Activated T-cell treated with anti-CD3 and anti-CD28 coated beads, Interleukin-2, amount 50 U/mL, for 72 hours (primary cell): Measurements from ENCODE around the gene METRNL. TPM values are rescaled to one million over a fixed set of nuclear protein-coding genes. Genes with fewer than 3 reads are reported as not detected.

ENCODE experiments used
- ATAC-seq, 2 donors: fragments of 150-1000 bp; cut with Tn5 transposase; replicated peaks in 1 of 2; 2 replicates each; pipeline ENCODE4 v1.10.0; 2021; ENCODE audit warnings: moderate library complexity in 2 of 2, mild to moderate bottlenecking in 1 of 2
- DNase-seq, 2 donors: peaks; one replicate each; pipeline ENCODE4 v3.0.0; 2021 to 2022; ENCODE audit warnings: mixed read lengths in 1 of 2
- H3K27ac Mint-ChIP-seq: one replicate; pipeline ENCODE4 v1.8.0; 2022; ENCODE audit warnings: mild to moderate bottlenecking, moderate library complexity, mixed read lengths
- H3K27me3 Mint-ChIP-seq: one replicate; pipeline ENCODE4 v1.8.0; 2022; ENCODE audit warnings: low read depth, mixed read lengths
- H3K36me3 Mint-ChIP-seq, 2 donors: one replicate each; pipeline ENCODE4 v1.8.0; 2022; ENCODE audit warnings: mixed read lengths in 2 of 2, mild to moderate bottlenecking in 1 of 2; ENCODE audit not compliant: insufficient read depth in 2 of 2
- H3K4me1 Mint-ChIP-seq: one replicate; pipeline ENCODE4 v1.8.0; 2022; ENCODE audit warnings: low read depth, mixed read lengths
- H3K4me3 Mint-ChIP-seq, 2 donors: one replicate each; pipeline ENCODE4 v1.8.0; 2022; ENCODE audit warnings: mild to moderate bottlenecking in 2 of 2, mixed read lengths in 2 of 2, moderate library complexity in 2 of 2
- H3K9me3 Mint-ChIP-seq, 2 donors: one replicate each; pipeline ENCODE4 v1.8.0; 2022; ENCODE audit warnings: mixed read lengths in 2 of 2
- total RNA-seq, 2 donors: library from RNA; stranded (reverse); gene quantifications; one replicate each; pipeline ENCODE4 v1.2.3, GENCODE V29; 2022

Gene METRNL
- total RNA-seq, 2 donors from 2014 or later, result 137 to 198 TPM

DNA sequence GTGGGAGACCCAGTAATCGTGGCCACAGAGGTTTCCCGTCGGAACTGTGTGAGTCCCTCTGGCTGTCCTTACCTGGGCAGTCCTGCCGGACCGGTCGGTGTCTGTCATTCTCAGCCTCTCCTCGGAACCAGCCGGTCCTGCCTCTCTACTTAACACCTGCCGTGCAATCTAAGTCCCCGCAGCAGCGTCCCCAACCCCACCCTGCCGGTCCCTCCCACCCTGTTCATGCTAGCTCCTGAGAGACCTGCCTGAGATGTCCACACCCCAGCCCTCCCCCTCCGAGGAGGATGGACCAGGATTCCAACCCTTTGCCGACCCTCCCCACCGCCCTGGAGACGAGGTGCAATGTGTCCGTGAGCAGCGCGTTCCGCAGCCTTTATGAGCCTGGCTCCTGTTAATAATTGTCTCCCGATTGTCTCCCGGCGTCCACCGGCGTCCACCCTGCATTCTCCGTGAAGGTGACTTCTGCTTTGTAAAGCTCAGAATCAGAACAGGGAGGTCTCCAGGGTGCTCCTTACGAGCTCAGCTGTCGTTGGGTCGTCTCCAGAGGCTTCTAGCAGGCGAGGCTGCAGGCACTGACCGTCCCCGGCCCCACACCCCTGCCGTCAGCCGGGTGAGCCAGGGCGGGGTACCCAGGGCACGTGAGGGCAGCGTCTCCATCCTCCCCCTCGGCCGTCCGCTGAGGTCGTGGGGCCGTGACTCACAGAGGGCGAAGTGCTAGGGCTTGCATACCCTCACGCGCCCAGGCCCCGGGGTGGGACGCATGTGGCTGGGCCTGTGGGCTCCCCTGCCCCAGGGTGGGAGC is 10.1 kb downstream of the METRNL start:
- H3K9me3 Mint-ChIP-seq, result no peaks in the 10 kb centered on the region
- ATAC-seq (peak; percentile 14 to 27), DNase-seq (no peak)
- H3K36me3 Mint-ChIP-seq, result peaks cover 4 to 6% of the 10 kb centered on the region in 2 donors
- H3K4me3 Mint-ChIP-seq, result no peak overlapping the region
- H3K27ac Mint-ChIP-seq, result no peak overlapping the region
- H3K27me3 Mint-ChIP-seq, result no peaks in the 10 kb centered on the region
- H3K4me1 Mint-ChIP-seq, result peaks cover 11% of the 10 kb centered on the region

- H3K27me3 Mint-ChIP-seq, result no peaks in the 10 kb centered on the region
- H3K4me1 Mint-ChIP-seq, result peaks cover 4% of the 10 kb centered on the region
- no peak for ATAC-seq
- H3K4me3 Mint-ChIP-seq, result no peak overlapping the region
- peaks cover under 1 to 6% of the 10 kb centered on the region in 2 donors for H3K36me3 Mint-ChIP-seq
- no peak for DNase-seq
- H3K9me3 Mint-ChIP-seq, result no peaks in the 10 kb centered on the region
- H3K27ac Mint-ChIP-seq, result no peak overlapping the region
These were observed 11.2 kb downstream of the METRNL start for GRCh38 chr17:83090444-83091256.

DNA sequence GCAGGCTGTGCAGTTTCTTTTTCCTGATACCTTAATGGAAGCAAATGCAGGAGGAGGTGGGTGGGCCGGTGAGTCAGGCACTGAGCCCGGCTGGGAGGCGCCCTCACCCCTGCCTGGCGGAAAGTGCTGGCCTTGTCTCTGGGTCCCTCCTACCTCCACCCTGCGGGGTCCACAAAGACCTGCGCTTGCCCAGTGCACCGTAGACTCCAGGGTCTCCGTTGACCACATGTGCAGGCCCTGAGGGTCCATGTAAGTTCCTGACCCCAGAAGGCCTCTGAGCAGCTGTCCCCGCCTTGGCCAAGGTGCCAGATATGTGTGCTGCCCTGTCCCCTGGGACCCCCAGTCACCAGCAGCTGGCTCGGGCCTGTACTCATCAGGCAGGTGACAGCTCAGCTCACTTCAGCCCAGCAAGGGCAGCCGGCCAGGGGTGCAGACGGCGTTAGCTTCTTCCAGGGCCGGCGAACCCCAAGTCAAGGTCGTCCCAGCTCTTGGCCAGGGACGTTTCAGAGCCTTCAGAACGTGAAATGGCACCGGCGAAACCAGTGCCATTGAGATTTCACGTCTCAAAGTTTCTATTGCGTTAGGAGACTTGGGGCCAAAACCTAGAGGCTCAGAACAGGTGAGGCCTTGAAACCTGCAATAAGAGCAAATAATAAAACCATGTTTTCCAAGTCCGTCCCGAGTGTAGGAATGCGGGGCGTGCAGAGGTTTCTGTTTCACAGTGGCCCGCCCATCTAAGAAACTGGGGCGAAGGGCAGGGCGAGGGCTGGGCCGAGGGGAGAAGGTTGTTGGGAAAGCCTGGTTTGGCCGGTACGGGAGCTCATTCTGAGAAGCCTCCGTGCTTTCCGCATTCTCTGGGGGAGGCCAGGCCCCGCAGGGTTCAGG is 12.1 kb downstream of the METRNL start:
- Mint-ChIP-seq H3K36me3 (peaks cover 5 to 8% of the 10 kb centered on the region in 2 donors), H3K4me3 (no peak overlapping the region), H3K9me3 (no peaks in the 10 kb centered on the region), H3K27me3 (no peaks in the 10 kb centered on the region), H3K4me1 (no peaks in the 10 kb centered on the region), H3K27ac (no peak overlapping the region)
- ATAC-seq (no peak), DNase-seq (no peak)

GRCh38 chr17:83092186-83092585 is 12.8 kb downstream of the METRNL start:
- no peaks in the 10 kb centered on the region for H3K27me3 Mint-ChIP-seq
- DNase-seq (no peak), ATAC-seq (no peak)
- no peaks in the 10 kb centered on the region for H3K9me3 Mint-ChIP-seq
- H3K4me3 Mint-ChIP-seq, result no peak overlapping the region
- H3K4me1 Mint-ChIP-seq, result no peaks in the 10 kb centered on the region
- peaks cover 5 to 7% of the 10 kb centered on the region in 2 donors for H3K36me3 Mint-ChIP-seq
- H3K27ac Mint-ChIP-seq, result no peak overlapping the region

GRCh38 chr17:83092931-83093330 is 13.5 kb downstream of the METRNL start:
- Mint-ChIP-seq H3K4me1 (no peaks in the 10 kb centered on the region), H3K4me3 (no peak overlapping the region), H3K36me3 (peaks cover 5 to 7% of the 10 kb centered on the region in 2 donors), H3K27me3 (no peaks in the 10 kb centered on the region), H3K27ac (no peak overlapping the region), H3K9me3 (no peaks in the 10 kb centered on the region)
- ATAC-seq, result no peak
- DNase-seq, result no peak

- ATAC-seq, result no peak
- Mint-ChIP-seq H3K27me3 (no peaks in the 10 kb centered on the region), H3K4me1 (no peaks in the 10 kb centered on the region), H3K4me3 (no peak overlapping the region), H3K9me3 (no peaks in the 10 kb centered on the region), H3K27ac (no peak overlapping the region), H3K36me3 (peaks cover 5 to 7% of the 10 kb centered on the region in 2 donors)
- no peak for DNase-seq
These were observed 14.1 kb downstream of the METRNL start for GRCh38 chr17:83093506-83093905.

DNA sequence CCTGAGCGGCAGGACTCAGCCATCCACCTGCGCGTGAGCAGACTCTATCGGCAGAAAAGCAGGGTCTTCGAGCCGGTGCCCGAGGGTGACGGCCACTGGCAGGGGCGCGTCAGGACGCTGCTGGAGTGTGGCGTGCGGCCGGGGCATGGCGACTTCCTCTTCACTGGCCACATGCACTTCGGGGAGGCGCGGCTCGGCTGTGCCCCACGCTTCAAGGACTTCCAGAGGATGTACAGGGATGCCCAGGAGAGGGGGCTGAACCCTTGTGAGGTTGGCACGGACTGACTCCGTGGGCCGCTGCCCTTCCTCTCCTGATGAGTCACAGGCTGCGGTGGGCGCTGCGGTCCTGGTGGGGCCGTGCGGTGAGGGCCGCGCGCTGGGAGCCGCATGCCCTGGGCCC is 14.9 kb downstream of the METRNL start:
- DNase-seq, result no peak
- Mint-ChIP-seq H3K4me3 (no peak overlapping the region), H3K27ac (no peak overlapping the region), H3K9me3 (no peaks in the 10 kb centered on the region), H3K36me3 (peaks cover 5 to 7% of the 10 kb centered on the region in 2 donors), H3K4me1 (no peaks in the 10 kb centered on the region), H3K27me3 (no peaks in the 10 kb centered on the region)
- no peak for ATAC-seq

DNA sequence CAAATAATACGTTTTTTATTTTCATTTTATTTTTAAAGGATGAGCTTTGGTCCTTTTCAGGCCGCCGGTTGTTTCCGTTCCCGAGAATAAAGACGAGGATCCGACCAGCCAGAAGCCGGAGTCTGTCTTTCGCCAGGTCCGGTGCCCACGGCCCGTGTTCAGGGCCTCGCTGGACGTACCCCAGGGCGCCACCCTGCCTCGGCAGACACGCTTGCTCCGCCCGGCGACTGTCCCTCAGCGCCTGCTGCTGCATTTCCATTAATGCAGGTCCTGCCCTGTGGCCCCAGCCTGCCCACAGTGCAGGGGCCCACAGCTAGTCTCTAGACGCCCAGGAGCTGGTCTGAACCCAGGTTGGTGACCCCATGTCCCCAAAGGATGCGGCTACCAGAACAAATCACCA is 15.6 kb downstream of the METRNL start:
- H3K4me1 Mint-ChIP-seq, result no peaks in the 10 kb centered on the region
- no peaks in the 10 kb centered on the region for H3K9me3 Mint-ChIP-seq
- ATAC-seq (no peak), DNase-seq (no peak)
- no peak overlapping the region for H3K4me3 Mint-ChIP-seq
- H3K36me3 Mint-ChIP-seq, result peaks cover 5 to 6% of the 10 kb centered on the region in 2 donors
- H3K27ac Mint-ChIP-seq, result no peak overlapping the region
- peaks cover 7% of the 10 kb centered on the region for H3K27me3 Mint-ChIP-seq

DNA sequence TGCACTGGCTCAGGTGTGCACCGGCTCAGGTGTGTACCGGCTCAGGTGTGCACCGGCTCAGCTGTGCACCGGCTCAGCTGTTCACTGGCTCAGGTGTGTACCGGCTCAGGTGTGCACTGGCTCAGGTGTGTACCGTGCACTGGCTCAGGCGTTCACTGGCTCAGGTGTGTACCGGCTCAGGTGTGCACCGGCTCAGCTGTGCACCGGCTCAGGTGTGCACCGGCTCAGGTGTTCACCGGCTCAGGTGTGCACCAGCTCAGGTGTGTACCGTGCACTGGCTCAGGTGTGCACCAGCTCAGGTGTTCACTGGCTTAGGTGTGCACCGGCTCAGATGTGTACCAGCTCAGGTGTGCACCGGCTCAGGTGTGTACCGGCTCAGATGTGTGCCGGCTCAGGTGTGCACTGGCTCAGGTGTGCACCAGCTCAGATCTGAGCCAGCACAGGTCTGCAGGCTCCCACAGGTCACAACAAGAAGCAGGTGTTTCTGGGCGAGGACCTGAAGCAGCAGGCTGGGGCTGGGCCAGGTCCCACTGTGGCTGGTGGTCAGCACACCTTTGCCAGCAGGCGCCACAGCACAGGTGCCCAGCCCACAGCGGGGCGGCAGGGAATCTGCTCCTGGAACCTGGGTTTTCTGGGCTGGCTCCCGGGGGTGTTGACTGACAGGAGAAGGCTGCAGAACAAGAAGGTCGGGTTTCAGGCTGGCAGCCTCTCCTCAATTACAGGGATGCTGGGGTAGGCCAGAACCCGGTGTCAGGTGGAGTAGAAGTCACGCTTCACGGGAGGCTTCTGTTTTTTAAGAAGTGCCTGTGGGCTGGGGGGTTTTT is 17.2 kb downstream of the METRNL start:
- H3K36me3 Mint-ChIP-seq, result peaks cover 4 to 5% of the 10 kb centered on the region in 2 donors
- H3K4me3 Mint-ChIP-seq, result no peak overlapping the region
- H3K27ac Mint-ChIP-seq, result no peak overlapping the region
- H3K4me1 Mint-ChIP-seq, result no peaks in the 10 kb centered on the region
- no peak for ATAC-seq
- H3K9me3 Mint-ChIP-seq, result no peaks in the 10 kb centered on the region
- peaks cover 10% of the 10 kb centered on the region for H3K27me3 Mint-ChIP-seq
- DNase-seq, result no peak

DNA sequence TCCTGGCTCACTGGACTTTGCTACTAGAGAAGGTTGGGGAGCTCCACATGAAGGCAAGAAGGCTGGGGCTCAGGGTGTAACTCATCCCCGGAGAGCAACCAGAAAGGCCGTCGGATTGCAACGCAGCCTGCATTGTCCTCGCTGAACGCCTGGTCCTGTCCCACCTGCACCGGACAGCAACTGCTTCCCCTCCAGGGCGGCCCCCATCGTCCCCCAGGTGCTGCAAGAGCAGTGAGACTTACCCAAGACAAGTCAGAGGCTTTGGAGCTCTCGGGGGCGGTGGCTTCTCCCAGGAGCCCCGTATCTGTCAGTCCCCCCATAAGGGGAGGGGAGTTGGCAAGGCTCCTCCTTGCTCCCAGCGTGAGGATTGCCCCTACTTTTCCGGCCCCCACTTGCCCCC is 18.4 kb downstream of the METRNL start:
- DNase-seq (no peak), ATAC-seq (no peak)
- no peaks in the 10 kb centered on the region for H3K9me3 Mint-ChIP-seq
- H3K4me3 Mint-ChIP-seq, result no peak overlapping the region
- peaks cover 10% of the 10 kb centered on the region for H3K27me3 Mint-ChIP-seq
- H3K36me3 Mint-ChIP-seq, result peaks cover 4 to 5% of the 10 kb centered on the region in 2 donors
- no peaks in the 10 kb centered on the region for H3K4me1 Mint-ChIP-seq
- no peak overlapping the region for H3K27ac Mint-ChIP-seq

- H3K4me1 Mint-ChIP-seq, result no peaks in the 10 kb centered on the region
- H3K27ac Mint-ChIP-seq, result no peak overlapping the region
- H3K27me3 Mint-ChIP-seq, result peaks cover 10% of the 10 kb centered on the region
- H3K9me3 Mint-ChIP-seq, result no peaks in the 10 kb centered on the region
- ATAC-seq (no peak), DNase-seq (no peak)
- no peak overlapping the region for H3K4me3 Mint-ChIP-seq
- peaks cover 4 to 5% of the 10 kb centered on the region in 2 donors for H3K36me3 Mint-ChIP-seq
These were observed 19.1 kb downstream of the METRNL start for GRCh38 chr17:83098241-83099085.
